Uterus (tissue), 2 donors: ENCODE results near the gene ELF2.

ENCODE experiments used
- POLR2A ChIP-seq, 2 donors: fragments of 450-650 bp; IDR thresholded peaks; one replicate each; pipeline ENCODE4 v1.6.1; 2016; ENCODE audit warnings: antibody characterized with exemption in 2 of 2, mild to moderate bottlenecking in 1 of 2, moderate library complexity in 1 of 2
- TF ChIP-seq, protein P1 (sequence below), 4 experiments: fragments of 200-600 bp in 2 of 4; fragments of 450-650 bp in 2 of 4; sonication (generic) in 2 of 4; IDR thresholded peaks; one replicate each; pipeline ENCODE4 v1.5.1; 2016 to 2019; ENCODE audit warnings: antibody characterized with exemption in 4 of 4, mild to moderate bottlenecking in 2 of 4, moderate library complexity in 1 of 4

DNA sequence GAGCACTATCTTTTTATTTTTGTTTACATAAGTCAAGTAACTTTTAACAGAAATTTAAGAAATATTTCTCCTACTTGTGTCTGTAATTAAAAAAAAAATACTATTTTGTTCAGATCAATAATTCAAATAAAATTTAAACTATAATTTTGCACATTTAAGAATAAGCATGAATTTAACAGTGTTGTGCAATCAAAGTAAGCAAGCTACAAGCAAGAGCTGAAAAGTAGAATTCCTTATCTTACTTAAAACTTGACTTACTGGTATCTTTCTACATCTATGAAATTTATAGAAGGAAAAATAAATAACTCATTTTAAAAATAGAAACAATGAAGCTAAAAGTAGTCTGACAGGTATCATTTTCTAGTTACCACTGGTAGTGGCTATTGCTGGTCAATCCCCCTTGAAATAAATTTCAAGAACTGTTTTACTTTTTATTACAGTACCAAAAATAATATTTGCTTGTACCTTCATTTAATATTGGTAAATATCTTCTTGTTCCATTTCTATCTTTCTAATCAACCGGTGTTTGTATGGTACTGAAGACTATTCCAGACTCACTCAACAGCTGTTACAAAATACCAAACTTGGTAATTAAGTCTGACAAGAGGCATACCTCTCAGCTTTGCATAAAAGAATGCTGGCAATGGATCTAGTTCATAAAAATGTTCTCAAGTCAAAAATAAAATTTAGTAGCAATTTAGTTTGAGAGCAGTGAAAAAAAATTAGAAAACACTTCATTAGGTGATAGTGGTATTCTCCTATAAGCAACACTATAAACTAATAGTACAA is 99.3 kb downstream of the ELF2 start:
- no peak for TF ChIP-seq POLR2A (IDR thresholded peaks at IDR 0.05)
- TF ChIP-seq, protein P1, sequence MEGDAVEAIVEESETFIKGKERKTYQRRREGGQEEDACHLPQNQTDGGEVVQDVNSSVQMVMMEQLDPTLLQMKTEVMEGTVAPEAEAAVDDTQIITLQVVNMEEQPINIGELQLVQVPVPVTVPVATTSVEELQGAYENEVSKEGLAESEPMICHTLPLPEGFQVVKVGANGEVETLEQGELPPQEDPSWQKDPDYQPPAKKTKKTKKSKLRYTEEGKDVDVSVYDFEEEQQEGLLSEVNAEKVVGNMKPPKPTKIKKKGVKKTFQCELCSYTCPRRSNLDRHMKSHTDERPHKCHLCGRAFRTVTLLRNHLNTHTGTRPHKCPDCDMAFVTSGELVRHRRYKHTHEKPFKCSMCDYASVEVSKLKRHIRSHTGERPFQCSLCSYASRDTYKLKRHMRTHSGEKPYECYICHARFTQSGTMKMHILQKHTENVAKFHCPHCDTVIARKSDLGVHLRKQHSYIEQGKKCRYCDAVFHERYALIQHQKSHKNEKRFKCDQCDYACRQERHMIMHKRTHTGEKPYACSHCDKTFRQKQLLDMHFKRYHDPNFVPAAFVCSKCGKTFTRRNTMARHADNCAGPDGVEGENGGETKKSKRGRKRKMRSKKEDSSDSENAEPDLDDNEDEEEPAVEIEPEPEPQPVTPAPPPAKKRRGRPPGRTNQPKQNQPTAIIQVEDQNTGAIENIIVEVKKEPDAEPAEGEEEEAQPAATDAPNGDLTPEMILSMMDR (IDR thresholded peaks at IDR 0.05), result no peak
